Testis (tissue), 3 donors: ENCODE results near the gene SIRPB2. TPM values are rescaled to one million over a fixed set of nuclear protein-coding genes. Genes with fewer than 3 reads are reported as not detected.

Experiments used
- DNase-seq: peaks from one replicate; pipeline ENCODE4 v3.0.0-alpha.2; 2019
- H3K27ac ChIP-seq, 2 donors: fragments of 200-600 bp; sonication (generic); one replicate each; pipeline ENCODE4 v1.5.1; 2019
- H3K27me3 ChIP-seq: fragments of 200-600 bp; sonication (generic); one replicate; pipeline ENCODE4 v1.5.1; 2019
- H3K36me3 ChIP-seq: fragments of 200-600 bp; sonication (generic); one replicate; pipeline ENCODE4 v1.5.1; 2017; ENCODE audit warnings: low read depth; ENCODE audit errors: missing control alignments
- H3K4me1 ChIP-seq: fragments of 200-600 bp; sonication (generic); one replicate; pipeline ENCODE4 v1.5.1; 2019
- H3K4me3 ChIP-seq, 2 donors: fragments of 200-600 bp; sonication (generic); one replicate each; pipeline ENCODE4 v1.5.1; 2017 to 2019
- H3K9me3 ChIP-seq: fragments of 200-600 bp; sonication (generic); one replicate; pipeline ENCODE4 v1.5.1; 2017
- POLR2A ChIP-seq: fragments of 450-650 bp; IDR thresholded peaks from one replicate; pipeline ENCODE4 v1.6.1; 2017; ENCODE audit warnings: antibody characterized with exemption, mild to moderate bottlenecking, moderate library complexity
- WGBS, 2 donors: methylation state at CpG; one replicate each; pipeline ENCODE4 v1.1.5; 2018; 5-methylcytosine and 5-hydroxymethylcytosine counted together
- intact Hi-C: fragments of 100-400 bp; cut with DNase I; formaldehyde crosslinking; loops from one replicate; pipeline ENCODE4 v1.15.1; 2023; ENCODE audit warnings: low total_unique reads
- polyA plus RNA-seq: library from polyadenylated mRNA; stranded (reverse); fragments of 350-450 nt; fragmentation: Illumina TruSeq; extraction: RNeasy Lipid Tissue Mini Kit (QIAGEN cat#74804); gene quantifications from one replicate; pipeline ENCODE4 v1.2.3, GENCODE V29; 2014; ENCODE audit warnings: low read depth, low replicate concordance; ENCODE audit not compliant: insufficient read depth
- total RNA-seq, 2 donors: library from RNA; depleted of rRNA; stranded (reverse); fragments of >200 nt; gene quantifications; one replicate each; pipeline ENCODE4 v1.2.3, GENCODE V29; 2016
- TF ChIP-seq, protein P1 (sequence below), 3 experiments: fragments of 450-650 bp in 2 of 3; fragments of 200-600 bp in 1 of 3; sonication (generic) in 1 of 3; IDR thresholded peaks; one replicate each; pipeline ENCODE4 v1.5.1; 2016 to 2019; ENCODE audit warnings: antibody characterized with exemption in 3 of 3, mild to moderate bottlenecking in 2 of 3, moderate library complexity in 1 of 3

The SIRPB2 gene
- total and polyA plus RNA-seq, 3 donors from 2014 or later = 0.63 to 3.3 (median 1.5) TPM

DNA sequence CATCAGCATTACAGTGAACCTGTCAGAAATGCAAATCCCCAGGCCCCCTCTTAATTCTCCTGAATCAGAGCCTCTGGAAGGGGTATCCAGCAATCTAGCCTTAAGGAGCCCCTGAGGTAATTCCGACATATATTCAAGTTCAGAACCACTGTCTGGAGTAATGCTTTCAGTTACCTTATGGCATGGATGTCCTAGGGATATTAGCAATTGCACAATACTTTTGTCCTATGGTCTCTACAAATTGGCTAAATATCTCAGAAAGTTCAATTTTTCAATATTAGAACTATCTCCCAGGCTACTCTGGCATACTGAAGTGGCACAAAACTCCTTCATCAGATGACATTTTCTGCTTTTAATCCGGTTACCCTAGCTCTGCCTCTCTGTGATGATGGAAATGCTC is 30.9 kb downstream of the SIRPB2 start:
- H3K4me3 ChIP-seq = no peak overlapping the region
- intact Hi-C loops = no loop called here
- TF ChIP-seq, protein P1, sequence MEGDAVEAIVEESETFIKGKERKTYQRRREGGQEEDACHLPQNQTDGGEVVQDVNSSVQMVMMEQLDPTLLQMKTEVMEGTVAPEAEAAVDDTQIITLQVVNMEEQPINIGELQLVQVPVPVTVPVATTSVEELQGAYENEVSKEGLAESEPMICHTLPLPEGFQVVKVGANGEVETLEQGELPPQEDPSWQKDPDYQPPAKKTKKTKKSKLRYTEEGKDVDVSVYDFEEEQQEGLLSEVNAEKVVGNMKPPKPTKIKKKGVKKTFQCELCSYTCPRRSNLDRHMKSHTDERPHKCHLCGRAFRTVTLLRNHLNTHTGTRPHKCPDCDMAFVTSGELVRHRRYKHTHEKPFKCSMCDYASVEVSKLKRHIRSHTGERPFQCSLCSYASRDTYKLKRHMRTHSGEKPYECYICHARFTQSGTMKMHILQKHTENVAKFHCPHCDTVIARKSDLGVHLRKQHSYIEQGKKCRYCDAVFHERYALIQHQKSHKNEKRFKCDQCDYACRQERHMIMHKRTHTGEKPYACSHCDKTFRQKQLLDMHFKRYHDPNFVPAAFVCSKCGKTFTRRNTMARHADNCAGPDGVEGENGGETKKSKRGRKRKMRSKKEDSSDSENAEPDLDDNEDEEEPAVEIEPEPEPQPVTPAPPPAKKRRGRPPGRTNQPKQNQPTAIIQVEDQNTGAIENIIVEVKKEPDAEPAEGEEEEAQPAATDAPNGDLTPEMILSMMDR (IDR thresholded peaks at IDR 0.05) = no peak
- TF ChIP-seq POLR2A = no peak
- H3K36me3 ChIP-seq = no peaks in the 10 kb centered on the region
- no peaks in the 10 kb centered on the region for H3K27me3 ChIP-seq
- peaks cover 3% of the 10 kb centered on the region for H3K4me1 ChIP-seq
- WGBS, 2 donors = 98 to 100% methylated on average over 2 of the region's 2 CpGs
- H3K27ac ChIP-seq = no peak overlapping the region
- no peaks in the 10 kb centered on the region for H3K9me3 ChIP-seq
- no peak for DNase-seq

DNA sequence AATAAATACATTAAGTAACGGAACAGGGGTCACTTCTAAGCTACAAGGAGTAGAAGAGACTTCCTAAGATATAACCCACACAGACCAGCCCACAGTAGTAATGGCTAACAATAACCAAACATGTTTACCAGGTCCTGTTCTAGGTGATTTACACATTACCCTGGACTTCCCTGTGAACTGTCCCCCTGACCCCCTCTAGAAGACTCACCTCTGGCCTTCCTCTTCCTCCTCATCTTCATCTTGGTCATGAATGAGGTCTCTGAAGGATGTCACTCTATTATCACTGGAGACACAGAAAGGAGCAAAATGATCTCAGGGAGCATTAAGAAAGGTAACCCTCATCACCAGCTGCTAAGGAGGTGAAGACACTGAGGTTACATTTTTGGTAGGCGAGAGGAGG is 33.2 kb downstream of the SIRPB2 start:
- H3K27ac ChIP-seq = no peak overlapping the region
- no peaks in the 10 kb centered on the region for H3K27me3 ChIP-seq
- 93 to 97% methylated on average over 2 of the region's 2 CpGs for WGBS, 2 donors
- H3K36me3 ChIP-seq = no peaks in the 10 kb centered on the region
- H3K4me1 ChIP-seq = no peaks in the 10 kb centered on the region
- H3K9me3 ChIP-seq = no peaks in the 10 kb centered on the region
- DNase-seq = no peak
- intact Hi-C loops = no loop called here
- no peak for TF ChIP-seq POLR2A
- TF ChIP-seq, protein P1 (IDR thresholded peaks at IDR 0.05) = no peak
- no peak overlapping the region for H3K4me3 ChIP-seq

DNA sequence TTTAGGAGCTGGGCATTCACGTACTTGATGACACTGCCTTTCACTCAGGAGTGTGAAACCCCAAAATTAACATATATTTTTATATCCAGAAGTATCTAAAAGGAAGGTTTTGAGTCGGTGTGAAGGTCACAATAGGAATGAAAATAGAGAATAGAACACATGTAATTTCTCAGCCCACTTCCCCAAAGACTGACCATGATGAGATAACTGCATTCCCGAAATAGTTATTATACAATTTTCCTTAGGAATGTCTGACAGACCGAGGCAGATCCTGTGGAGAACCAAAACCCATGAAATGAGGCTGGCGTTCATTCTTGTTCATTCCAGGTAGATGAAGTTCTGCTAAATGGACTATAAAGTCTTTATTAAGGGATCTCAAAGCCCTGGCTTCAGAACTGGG is 34.9 kb downstream of the SIRPB2 start:
- H3K4me1 ChIP-seq = no peaks in the 10 kb centered on the region
- 66 to 73% methylated on average over 5 of the region's 5 CpGs for WGBS, 2 donors
- TF ChIP-seq POLR2A = no peak
- TF ChIP-seq, protein P1 (IDR thresholded peaks at IDR 0.05) = no peak
- no peak overlapping the region for H3K27ac ChIP-seq
- intact Hi-C loops = no loop called here
- DNase-seq = no peak
- no peaks in the 10 kb centered on the region for H3K9me3 ChIP-seq
- no peak overlapping the region for H3K4me3 ChIP-seq
- H3K36me3 ChIP-seq = peaks cover 3% of the 10 kb centered on the region
- H3K27me3 ChIP-seq = no peaks in the 10 kb centered on the region

DNA sequence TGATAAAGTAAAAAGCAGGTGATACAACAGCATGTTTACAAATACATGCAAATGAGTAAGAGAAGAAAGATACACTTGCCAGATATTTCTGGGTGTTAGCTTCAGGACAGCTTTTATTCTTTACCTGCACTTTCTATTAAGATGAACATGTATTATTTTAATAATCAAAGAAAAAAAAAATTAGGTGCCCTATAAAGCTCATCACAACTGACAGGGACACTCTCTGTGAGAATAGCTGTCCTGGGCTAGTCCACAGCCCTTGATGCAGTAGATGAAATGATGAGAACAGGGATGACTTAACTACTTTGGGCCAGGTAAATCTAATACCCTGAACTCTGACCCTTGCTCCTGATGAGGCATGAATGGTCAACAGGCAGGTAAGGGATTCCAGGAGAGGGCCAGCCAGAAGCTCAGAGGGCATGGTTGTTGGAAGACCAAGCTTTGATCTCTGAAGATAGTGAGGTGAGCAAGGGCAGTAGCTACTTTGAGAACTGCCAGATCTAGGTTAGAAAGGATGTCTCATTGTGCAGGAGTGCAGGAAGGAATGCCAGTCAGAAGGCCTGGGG is 40.2 kb downstream of the SIRPB2 start:
- H3K36me3 ChIP-seq = peaks cover 3% of the 10 kb centered on the region
- no peaks in the 10 kb centered on the region for H3K4me1 ChIP-seq

DNA sequence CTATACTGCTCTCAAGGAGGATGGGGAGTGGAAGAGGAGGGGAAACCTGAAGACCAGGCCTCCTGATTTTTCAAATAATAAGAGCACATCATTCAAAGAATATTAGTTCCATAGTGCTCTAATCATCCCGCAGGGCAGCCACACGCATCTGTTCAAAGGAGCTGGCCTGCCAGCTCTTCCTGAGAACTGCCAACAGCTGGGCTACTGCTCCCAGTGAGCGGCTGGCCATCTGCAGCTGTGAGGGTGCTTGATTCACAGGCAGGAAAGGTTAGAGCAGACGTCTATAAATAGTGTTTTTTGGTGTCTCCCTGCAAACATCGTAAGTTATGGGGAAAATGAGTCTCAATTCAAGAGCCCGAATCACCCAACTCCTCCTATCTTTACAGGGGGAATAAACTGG is 41.9 kb downstream of the SIRPB2 start:
- Histone ChIP-seq H3K4me3 (no peak overlapping the region), H3K9me3 (no peaks in the 10 kb centered on the region), H3K27ac (no peak overlapping the region), H3K27me3 (no peaks in the 10 kb centered on the region), H3K4me1 (no peaks in the 10 kb centered on the region), H3K36me3 (peaks cover 3% of the 10 kb centered on the region)
- TF ChIP-seq, protein P1 (IDR thresholded peaks at IDR 0.05) = no peak
- TF ChIP-seq POLR2A = no peak
- DNase-seq = no peak
- WGBS, 2 donors = 90 to 95% methylated on average over 6 of the region's 6 CpGs
- intact Hi-C loops = no loop called here

More for the DNA sequence above, 40.2 kb downstream of the SIRPB2 start:
- H3K27me3 ChIP-seq = no peaks in the 10 kb centered on the region
- DNase-seq = no peak
- no peaks in the 10 kb centered on the region for H3K9me3 ChIP-seq
- no peak for TF ChIP-seq POLR2A
- TF ChIP-seq, protein P1 (IDR thresholded peaks at IDR 0.05) = no peak
- no peak overlapping the region for H3K4me3 ChIP-seq
- no peak overlapping the region for H3K27ac ChIP-seq
- intact Hi-C loops = no loop called here
